Panc1 (cell line): Measurements from ENCODE around the gene TRANK1. TPM values are rescaled to one million over a fixed set of nuclear protein-coding genes. Genes with fewer than 3 reads are reported as not detected.

ENCODE experiments used
- ATAC-seq: fragments of 200-7000 bp; cut with Tn5 transposase; 2 replicates; pipeline ENCODE4 v1.9.1; 2020; ENCODE audit warnings: mild to moderate bottlenecking, moderate library complexity
- BruUV-seq: library from RNA; stranded (reverse); fragments of 400-500 nt; replicated peaks from 2 replicates; lab custom pipeline; 2021; lab: Mats Ljungman, UMichigan
- CTCF ChIA-PET: fragments of 300-600 bp; sonication (Branson Sonifier 250); formaldehyde crosslinking; loops from one replicate; lab custom pipeline; 2022; ENCODE audit warnings: antibody characterized with exemption; lab: Charles Lee
- POLR2A ChIA-PET: fragments of 300-600 bp; sonication (Branson Sonifier 250); formaldehyde crosslinking; loops from one replicate; lab custom pipeline; 2022; ENCODE audit warnings: antibody characterized with exemption; lab: Charles Lee
- DNase-seq: peaks from one replicate; pipeline ENCODE4 v3.0.0-alpha.2; 2010; ENCODE audit warnings: low read depth, low spot score
- H3K27ac ChIP-seq: 2 replicates; pipeline ENCODE4 v1.5.1; 2011; ENCODE audit warnings: mild to moderate bottlenecking, low read length, inconsistent platforms
- H3K27me3 ChIP-seq: fragments of 200-500 bp; sonication (Bioruptor generic); 2 replicates; pipeline ENCODE4 v1.6.0; 2014; ENCODE audit warnings: low read length, inconsistent platforms; ENCODE audit not compliant: control insufficient read depth, insufficient read depth
- H3K36me3 ChIP-seq: fragments of 200-500 bp; sonication (Bioruptor generic); 2 replicates; pipeline ENCODE4 v1.5.1; 2014; ENCODE audit warnings: inconsistent platforms, mild to moderate bottlenecking, low read length, moderate library complexity; ENCODE audit not compliant: control insufficient read depth, insufficient read depth
- H3K4me1 ChIP-seq: 2 replicates; pipeline ENCODE4 v1.5.1; 2011; ENCODE audit warnings: inconsistent platforms, mild to moderate bottlenecking, low read length, moderate library complexity; ENCODE audit not compliant: control insufficient read depth, insufficient read depth
- H3K4me3 ChIP-seq, 2 experiments: 2 replicates each; pipeline ENCODE4 v1.5.1; 2011 to 2012; ENCODE audit warnings: low read depth in 2 of 2, low read length in 2 of 2, mild to moderate bottlenecking in 2 of 2, inconsistent platforms in 1 of 2, moderate library complexity in 1 of 2
- H3K9me3 ChIP-seq: fragments of 200-500 bp; sonication (Bioruptor generic); 2 replicates; pipeline ENCODE4 v1.5.1; 2014; ENCODE audit warnings: low read depth, mild to moderate bottlenecking, inconsistent platforms, low read length, moderate library complexity; ENCODE audit not compliant: control insufficient read depth, insufficient read depth
- CTCF ChIP-seq: fragments of 450-650 bp; IDR thresholded peaks from 2 replicates; pipeline ENCODE4 v1.5.1; 2017; ENCODE audit warnings: mild to moderate bottlenecking
- POLR2AphosphoS5 ChIP-seq: IDR thresholded peaks from 2 replicates; pipeline ENCODE4 v1.6.1; 2012; ENCODE audit warnings: mild to moderate bottlenecking, low read depth, low read length, moderate library complexity
- REST ChIP-seq, 2 experiments: IDR thresholded peaks; 2 replicates each; pipeline ENCODE4 v1.6.1; 2011 to 2012; ENCODE audit warnings: low read depth in 2 of 2, control low read depth in 1 of 2, low read length in 1 of 2, mild to moderate bottlenecking in 1 of 2, moderate library complexity in 1 of 2; ENCODE audit not compliant: insufficient read depth in 1 of 2
- SIN3A ChIP-seq: IDR thresholded peaks from 2 replicates; pipeline ENCODE4 v1.6.1; 2012; ENCODE audit warnings: low read depth, mild to moderate bottlenecking, low read length, moderate library complexity, borderline replicate concordance; ENCODE audit not compliant: insufficient read depth
- TCF7L2 ChIP-seq: IDR thresholded peaks from 2 replicates; pipeline ENCODE4 v1.6.1; 2011; ENCODE audit warnings: mild to moderate bottlenecking, low read depth, low read length, inconsistent platforms
- in situ Hi-C: cut with HindIII; loops from 2 replicates; pipeline ENCODE4 v1.10.0; 2016; ENCODE audit warnings: low sequenced_read_pairs, low pct_unique_long_range_greater_than_20kb
- intact Hi-C: fragments of 100-400 bp; cut with micrococcal nuclease; formaldehyde crosslinking; loops from one replicate; pipeline ENCODE4 v1.10.0; 2022; ENCODE audit not compliant: unreplicated experiment
- total RNA-seq: library from RNA; stranded (reverse); gene quantifications from one replicate; pipeline ENCODE4 v1.2.1, GENCODE V29; 2021; ENCODE audit not compliant: unreplicated experiment

Gene TRANK1
- total RNA-seq, 1 experiment from 2014 or later: 3.2 TPM

- Histone ChIP-seq H3K4me1 (no peaks in the 10 kb centered on the region; the same call in 1 of the 2 replicates), H3K9me3 (no peaks in the 10 kb centered on the region), H3K27me3 (no peaks in the 10 kb centered on the region), H3K4me3 (peak overlapping the region in 1 of 2 experiments; percentile 24; a peak in 1 of 4 replicates), H3K27ac (no peak overlapping the region), H3K36me3 (no peaks in the 10 kb centered on the region)
- ChIA-PET CTCF (interaction anchor here (0.6 kb wide), 1 partner anchor 1310 kb away, joined by 5 read pairs; no protein-coding TSS in a partner anchor), POLR2A (no interaction called here)
- peak; percentile 72 for ATAC-seq
- TF ChIP-seq CTCF (no peak), TCF7L2 (no peak), REST (IDR thresholded peaks at IDR 0.05; ENCODE audit: insufficient read depth in 1 of 2, low read depth in 2 of 2, low read length in 1 of 2) (no peak), POLR2AphosphoS5 (no peak), SIN3A (no peak)
- no TSS peak for BruUV-seq
- in situ Hi-C loops (no loop called here), intact Hi-C loops (no loop called here)
- DNase-seq: no peak
Measured at GRCh38 chr3:36876181-36876936, 68.5 kb downstream of the TRANK1 start.

GRCh38 chr3:36875397-36875796 is 69.5 kb downstream of the TRANK1 start:
- DNase-seq (no peak), ATAC-seq (no peak)
- Histone ChIP-seq H3K27ac (no peak overlapping the region), H3K9me3 (no peaks in the 10 kb centered on the region), H3K4me3 (no peak overlapping the region), H3K36me3 (no peaks in the 10 kb centered on the region), H3K27me3 (no peaks in the 10 kb centered on the region), H3K4me1 (no peaks in the 10 kb centered on the region; the same call in 1 of the 2 replicates)
- CTCF ChIA-PET: no interaction called here
- TF ChIP-seq SIN3A: no peak
- TF ChIP-seq REST (IDR thresholded peaks at IDR 0.05; ENCODE audit: insufficient read depth in 1 of 2, low read depth in 2 of 2, low read length in 1 of 2): no peak
- TF ChIP-seq CTCF: no peak
- no peak for TF ChIP-seq POLR2AphosphoS5
- TF ChIP-seq TCF7L2: no peak
- intact Hi-C loops (no loop called here), in situ Hi-C loops (no loop called here)
- no TSS peak for BruUV-seq
- POLR2A ChIA-PET: no interaction called here
